HL-60/S4 treated with retinoic acid at 250 ng/mL for 4 days and 3 days (cell line): ENCODE results near the gene HTR1D.

ENCODE experiments used
- in situ Hi-C: fragments of 300-500 bp; cut with MboI; formaldehyde crosslinking; loops from 2 replicates; pipeline ENCODE4 v1.7.0; 2022; ENCODE audit warnings: low sequenced_read_pairs

HTR1D gene

GRCh38 chr1:23187637-23188036 is 29.7 kb downstream of the HTR1D start:
- in situ Hi-C loops: loop anchor here (5.0 kb wide), 1 partner anchor 210 kb away; no protein-coding TSS in a partner anchor

DNA sequence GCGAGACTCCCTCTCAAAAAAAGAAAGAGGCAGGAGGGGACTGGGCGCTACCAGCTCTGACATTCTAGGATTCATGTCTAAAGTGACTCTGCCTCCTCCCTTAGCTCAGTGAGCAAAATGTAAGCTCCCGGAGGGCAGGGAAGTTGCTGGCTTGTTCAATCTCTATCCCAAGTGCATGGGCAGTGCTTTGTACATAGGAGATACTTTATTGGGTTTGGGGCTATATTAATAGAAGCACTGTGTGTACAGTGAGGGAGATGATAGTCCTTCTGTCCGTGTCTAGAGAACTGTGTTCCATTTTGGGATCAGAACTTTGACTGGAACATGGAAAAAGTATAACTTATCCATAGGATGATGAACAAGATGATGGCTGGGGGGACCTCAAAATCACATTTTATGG is 31.9 kb downstream of the HTR1D start:
- in situ Hi-C loops: loop anchor here (5.0 kb wide), 1 partner anchor 208 kb away; no protein-coding TSS in a partner anchor

- in situ Hi-C loops: loop anchor here (5.0 kb wide), 1 partner anchor 87 kb away; no protein-coding TSS in a partner anchor
Observed at GRCh38 chr1:23184212-23184934, 32.9 kb downstream of the HTR1D start.

DNA sequence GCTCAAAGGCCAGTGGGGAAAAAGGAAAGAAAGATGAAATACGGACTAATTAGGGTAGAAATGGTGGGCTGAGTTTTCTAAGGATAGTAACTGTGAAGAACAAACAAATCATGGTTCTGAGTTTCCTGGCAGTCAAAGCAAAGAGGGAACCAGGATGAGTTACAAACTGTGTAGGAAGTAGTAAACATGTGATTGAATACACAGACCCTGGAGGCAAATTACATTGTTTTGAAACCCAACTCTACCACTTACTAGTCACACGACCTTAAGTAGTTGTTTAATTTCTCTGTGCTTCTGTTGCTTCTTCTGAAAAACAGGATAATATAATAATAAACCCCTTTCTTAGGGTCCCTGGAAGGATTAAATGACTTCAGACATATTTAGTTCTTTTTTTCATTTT is 37.4 kb downstream of the HTR1D start:
- in situ Hi-C loops: loop anchor here (5.0 kb wide), 1 partner anchor 83 kb away; no protein-coding TSS in a partner anchor

DNA sequence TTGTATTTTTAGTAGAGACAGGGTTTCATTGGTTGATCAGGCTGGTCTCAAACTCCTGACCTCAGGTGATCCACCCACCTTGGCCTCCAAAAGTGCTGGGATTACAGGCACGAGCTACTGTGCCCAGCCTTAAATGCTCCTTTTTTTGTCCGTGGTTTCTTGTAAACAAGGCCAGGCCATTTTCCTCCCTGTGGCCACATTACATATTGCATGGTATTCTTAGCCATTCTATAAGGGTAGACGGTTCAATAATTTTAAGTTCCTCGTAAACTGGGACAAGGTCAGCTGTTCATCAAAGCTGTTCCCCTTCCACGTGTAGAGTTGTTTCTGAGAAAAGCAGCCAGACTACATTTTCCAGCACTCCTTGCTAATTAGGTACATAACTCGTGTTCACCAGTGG is 38.4 kb downstream of the HTR1D start:
- in situ Hi-C loops: no loop called here

GRCh38 chr1:23178414-23178813 is 38.9 kb downstream of the HTR1D start:
- in situ Hi-C loops: no loop called here

DNA sequence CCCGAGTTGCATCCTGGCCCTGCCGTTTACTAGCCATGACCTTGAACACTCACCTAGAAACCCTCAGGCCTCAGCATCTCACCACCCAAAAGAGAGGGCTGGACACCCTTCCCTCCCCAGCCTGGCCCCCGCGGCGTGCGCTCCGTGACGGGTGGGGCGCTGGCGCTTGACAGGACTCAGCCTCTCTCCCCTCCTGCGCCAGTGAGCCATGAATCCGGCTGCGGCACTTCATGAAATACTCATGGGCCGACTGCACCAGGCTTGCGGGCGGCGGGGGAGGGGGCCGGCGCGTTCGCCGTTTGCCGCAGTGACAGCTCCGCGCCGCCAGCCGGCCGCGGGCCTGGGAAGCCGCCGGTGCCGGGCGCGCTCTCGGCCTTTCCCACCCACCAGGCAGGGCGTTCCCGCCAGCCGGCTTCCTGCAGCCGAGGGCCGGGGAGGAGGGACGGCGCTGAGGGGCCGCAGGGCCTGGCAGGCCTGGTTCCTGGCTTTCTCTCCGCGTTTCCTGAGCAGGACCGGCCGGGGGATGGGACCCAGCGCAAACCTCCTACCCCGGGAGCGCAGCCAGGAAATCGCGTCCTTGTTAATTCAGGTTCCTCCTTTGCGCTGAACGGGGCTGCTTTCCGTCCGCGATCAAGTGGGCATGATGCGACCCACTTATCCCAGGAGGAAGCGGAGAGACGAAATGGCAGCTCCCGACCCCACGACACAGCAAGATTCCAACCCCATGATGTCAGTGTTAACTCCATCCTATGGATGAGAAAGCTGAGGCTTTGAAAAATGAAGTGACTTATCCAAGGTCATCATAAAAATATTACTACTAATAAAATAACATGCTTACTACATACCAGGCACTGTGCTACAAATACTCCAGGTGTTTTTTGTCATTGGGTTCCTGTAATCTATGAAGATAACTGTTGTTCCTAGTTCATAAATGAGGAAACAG is 39.6 kb downstream of the HTR1D start:
- in situ Hi-C loops: no loop called here

- in situ Hi-C loops: no loop called here
Observed at GRCh38 chr1:23177031-23177430, 40.3 kb downstream of the HTR1D start.

- in situ Hi-C loops: no loop called here
Observed at GRCh38 chr1:23174426-23175110, 42.7 kb downstream of the HTR1D start.

GRCh38 chr1:23171181-23171755 is 46.0 kb downstream of the HTR1D start:
- in situ Hi-C loops: no loop called here

- in situ Hi-C loops: no loop called here
Observed at GRCh38 chr1:23169727-23170335, 47.5 kb downstream of the HTR1D start.

GRCh38 chr1:23169195-23169575 is 48.1 kb downstream of the HTR1D start:
- in situ Hi-C loops: no loop called here

GRCh38 chr1:23168445-23169194 is 48.7 kb downstream of the HTR1D start, which contains the start of gene LUZP1:
LUZP1 (minus strand) TSS chr1:23168856.
- in situ Hi-C loops: no loop called here

GRCh38 chr1:23168079-23168444 is 49.2 kb downstream of the HTR1D start:
- in situ Hi-C loops: no loop called here

GRCh38 chr1:23167353-23168078 is 49.8 kb downstream of the HTR1D start:
- in situ Hi-C loops: no loop called here

DNA sequence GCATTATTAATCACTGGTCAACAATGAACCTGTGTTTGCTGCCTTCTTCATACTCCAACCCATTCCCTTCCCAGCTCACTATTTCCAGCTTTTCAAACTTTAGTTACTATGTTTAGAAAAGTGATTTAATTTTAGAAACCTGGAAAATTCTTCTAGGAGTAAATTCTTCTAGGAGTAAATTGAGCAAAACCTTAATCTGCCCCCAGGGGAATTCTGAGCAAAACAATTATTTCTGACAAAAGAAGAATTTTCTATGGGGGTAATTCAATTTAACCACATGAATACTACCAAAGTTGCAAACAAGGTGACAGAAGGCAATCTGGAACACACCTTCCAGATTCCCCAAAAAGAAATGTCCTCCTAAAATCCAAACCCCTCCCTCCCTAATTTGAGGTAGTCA is 50.4 kb downstream of the HTR1D start:
- in situ Hi-C loops: no loop called here

GRCh38 chr1:23163395-23163794 is 53.9 kb downstream of the HTR1D start:
- in situ Hi-C loops: no loop called here

- in situ Hi-C loops: no loop called here
Observed at GRCh38 chr1:23159963-23160877, 57.1 kb downstream of the HTR1D start.
